Pons (tissue), 1 donor: Measurements from ENCODE around the gene B3GALT2.
"Not testable (repeated sequence)": the region's sequence is repeated elsewhere in the genome, so short reads cannot be mapped to it uniquely, and the experiment has no call there.

Experiments used
- DNase-seq: peaks from one replicate; pipeline ENCODE4 v3.0.0-alpha.2; 2016; ENCODE audit warnings: low spot score

The B3GALT2 gene

DNA sequence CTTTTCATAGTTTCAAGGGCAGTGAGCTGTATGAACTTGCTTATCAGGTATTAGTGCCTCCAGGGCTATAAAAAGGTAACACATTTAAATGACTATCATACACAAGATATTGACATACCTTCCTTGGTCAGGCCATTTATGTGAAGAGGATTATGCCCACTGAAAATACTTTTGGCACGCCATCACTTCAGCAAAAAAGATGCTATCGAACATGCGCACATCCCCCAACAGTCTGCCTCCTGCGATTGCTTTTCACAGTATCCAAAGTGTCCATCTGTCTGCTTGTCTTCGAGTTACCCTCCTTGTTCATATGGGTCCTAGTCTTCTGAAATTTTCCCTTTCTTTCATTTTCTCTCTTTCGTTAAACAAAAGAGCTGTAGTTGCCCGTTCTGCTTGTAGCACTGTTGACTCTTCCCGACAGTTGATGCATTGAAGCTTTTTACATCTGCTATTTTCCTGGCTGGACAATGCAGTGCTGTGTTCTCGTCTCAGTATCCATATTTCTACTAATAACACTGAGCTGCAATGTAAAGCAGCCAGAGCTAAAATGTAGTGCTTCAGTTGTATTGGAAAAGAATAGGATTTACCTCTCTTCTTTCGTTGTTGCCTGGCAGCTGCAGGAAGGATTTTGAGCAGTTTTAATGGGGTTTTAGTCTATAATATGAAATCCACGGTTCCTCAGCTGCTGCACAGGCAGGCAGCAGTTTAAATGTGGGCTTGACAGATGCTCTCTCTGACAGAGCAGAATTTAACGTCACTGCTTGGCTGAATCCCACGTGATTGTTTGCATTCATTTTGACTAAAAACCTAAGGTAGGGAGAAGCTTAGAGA, at the start of gene B3GALT2:
Gene B3GALT2 (minus strand): TSS at position 713 of the 831 bp plus-strand sequence. CDS start 5,051 bp downstream, outside the sequence.
- DNase-seq, result peak; percentile 92

DNA sequence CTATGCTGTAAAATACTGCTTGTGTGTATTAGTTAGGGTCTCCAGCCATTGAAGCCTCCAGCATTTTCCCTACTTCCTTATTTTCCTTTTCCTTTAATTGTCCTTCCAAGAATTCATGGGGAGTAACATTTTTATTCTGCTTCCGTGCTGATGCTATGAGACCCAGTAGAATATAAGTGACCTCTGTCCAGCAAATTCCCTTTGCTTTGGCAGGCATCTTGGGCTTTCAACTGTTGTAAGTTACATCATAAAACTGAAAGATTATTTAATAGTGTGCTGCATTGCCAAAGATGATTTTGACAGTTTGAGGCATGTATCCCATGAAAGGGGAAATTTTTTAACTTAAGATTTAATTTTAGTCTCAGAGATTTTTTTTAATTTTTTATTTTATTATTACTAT, 48.1 kb upstream of the B3GALT2 start:
- no peak for DNase-seq

DNA sequence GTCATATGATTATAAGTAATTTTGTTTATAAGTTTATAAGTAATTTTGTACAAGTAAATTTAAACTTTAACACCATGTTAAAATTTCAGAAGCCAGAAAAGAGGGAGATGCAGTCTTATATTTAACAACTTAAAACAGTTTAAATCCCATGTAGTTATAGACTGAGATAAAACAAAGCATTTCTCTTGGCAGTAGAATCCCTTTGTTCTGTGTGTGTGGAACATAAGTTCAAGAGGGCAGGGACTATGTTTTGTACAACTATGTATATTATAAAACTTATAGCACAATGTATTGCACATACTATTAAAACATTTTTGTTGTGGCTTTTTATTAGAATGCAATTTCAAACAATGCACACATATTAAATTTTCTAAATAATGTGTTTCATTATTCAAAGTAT, 44.7 kb upstream of the B3GALT2 start:
- not testable (repeated sequence) for DNase-seq

DNA sequence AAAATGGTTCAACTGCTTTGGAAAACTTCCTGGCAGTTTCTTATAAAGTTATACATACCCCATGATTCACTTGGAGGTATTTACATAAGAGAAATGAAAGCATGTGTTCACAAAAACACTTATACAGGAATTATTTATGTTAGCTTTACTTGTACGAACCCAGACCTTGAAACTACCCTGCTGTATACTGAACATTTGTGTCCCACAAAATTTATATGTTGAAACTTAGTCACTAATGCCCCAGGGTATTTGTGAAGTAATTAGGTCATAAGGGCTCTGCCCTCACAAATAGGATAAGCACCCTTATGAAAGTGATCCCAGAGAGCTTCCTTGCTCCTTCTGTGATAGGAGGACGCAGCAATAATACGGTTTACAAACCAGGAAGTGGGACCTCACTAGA, 42.7 kb upstream of the B3GALT2 start:
- no peak for DNase-seq

DNA sequence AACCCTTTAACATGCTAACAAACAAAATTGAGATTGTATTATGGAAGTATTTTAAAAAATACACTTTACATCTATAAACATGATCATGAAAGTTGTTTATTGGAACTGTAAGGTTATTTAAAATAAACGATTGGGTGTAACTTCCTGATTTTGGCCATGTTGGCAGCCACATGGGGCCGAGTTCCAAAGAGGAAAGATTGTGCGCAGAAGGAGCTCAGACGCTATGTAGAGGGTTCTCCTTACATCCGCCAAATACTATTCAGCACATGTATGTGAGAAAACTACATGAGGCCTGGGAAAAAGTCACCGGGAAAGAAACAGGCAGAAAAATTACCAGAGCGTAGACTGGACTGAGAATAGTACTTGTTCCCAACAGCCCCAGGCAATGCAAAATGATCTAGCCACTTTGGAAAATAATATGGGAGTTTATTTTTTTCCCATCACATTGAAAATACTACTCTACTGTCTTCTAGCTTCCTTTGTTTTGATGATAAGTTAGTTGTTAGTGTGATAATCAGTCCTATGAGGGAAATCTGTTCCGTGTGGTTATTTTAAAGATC, 35.7 kb upstream of the B3GALT2 start:
- DNase-seq, result peak; percentile 10

DNA sequence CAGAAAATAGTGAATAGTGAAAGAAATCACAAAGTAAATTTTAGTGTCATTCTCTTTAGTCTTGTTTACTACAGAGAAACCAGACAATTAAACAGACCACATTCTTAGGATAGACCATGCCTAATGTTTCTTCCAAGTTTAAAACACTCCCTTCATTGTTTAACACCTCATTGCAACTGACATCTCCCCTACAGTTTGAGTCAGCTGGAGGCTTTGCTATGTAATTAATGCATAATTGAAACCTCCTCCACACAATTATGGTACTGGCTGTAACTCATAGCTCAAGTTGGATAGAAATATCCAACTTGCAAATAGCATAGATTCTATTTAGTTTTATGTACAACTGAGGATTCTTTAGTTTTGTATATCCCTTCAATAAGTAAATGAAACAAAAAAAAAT, 35.2 kb upstream of the B3GALT2 start:
- peak; percentile 44 for DNase-seq

DNA sequence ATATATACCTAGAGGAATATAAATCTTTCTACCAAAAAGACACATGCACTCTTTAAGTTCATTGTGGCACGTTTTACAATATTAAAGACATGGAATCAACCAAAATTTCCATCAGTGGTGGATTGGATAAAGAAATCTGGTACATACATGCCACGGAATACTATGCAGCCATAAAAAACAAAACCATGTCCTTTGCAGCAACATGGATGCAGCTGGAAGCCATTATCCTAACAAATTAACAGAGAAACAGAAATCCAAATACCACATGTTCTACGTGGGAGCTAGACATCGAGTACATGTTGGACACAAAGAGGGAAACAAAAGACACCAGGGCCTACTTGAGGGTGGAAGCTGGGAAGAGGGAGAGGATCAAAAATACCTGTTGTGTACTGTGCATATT, 33.0 kb upstream of the B3GALT2 start:
- no peak for DNase-seq

- no peak for DNase-seq
Observed at GRCh38 chr1:193216920-193217319, 30.5 kb upstream of the B3GALT2 start.

DNA sequence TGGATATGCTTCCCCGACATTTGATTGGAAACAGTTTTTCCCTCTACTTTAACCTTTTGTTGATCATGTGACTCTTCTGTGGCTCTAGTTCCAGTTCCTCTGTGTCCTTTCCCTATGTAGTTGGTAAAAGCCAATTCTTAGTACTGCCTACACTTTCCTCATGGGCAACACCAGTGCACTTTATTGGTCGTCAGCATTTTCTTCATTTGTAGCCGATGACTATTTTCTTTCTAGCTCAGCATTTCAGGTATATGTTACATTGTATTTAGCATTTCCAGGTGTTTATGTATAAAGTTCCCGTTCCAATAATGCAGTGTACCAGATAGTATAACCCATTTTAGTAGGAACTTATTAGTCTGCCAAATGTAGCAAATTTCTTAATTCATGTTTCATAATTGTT, 27.6 kb upstream of the B3GALT2 start:
- DNase-seq, result no peak

DNA sequence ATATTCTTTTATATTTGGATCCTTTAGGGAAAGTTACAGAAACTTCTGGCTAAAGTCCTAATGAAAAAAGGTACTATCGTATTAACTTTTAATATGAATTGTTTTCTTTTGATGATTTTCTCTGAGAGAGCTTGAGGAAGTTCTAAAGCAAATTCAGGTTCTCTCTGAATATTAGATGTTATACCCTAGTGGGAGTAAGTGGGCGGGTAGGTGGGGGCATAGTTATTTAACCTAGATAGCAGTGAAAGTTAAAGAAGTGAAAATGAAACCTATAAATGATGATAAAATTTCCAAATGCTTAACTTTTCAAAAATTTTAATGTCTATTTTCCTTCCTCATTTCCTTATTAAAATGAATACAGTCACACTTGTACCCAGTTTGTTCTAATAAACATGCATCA, 26.2 kb upstream of the B3GALT2 start:
- DNase-seq, result no peak

DNA sequence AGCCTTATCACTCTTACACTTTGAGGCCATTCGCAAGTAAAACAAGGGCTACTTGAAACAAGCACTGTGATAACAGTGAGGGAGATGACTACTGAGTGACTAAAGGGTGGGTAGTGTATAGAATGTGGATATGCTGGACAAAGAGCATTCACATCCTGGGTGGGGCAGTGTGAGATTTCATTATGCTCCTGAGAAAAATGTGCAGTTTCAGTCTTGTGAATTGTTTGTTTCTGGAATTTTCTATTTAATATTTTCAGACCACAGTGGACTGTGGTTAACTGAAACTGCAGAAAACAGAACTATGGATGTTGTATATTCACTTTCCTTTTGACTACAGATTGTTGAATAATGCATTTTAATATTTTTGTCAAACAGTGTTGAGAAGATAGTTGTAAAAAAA, 25.1 kb upstream of the B3GALT2 start:
- peak; percentile 15 for DNase-seq

GRCh38 chr1:193210996-193211395, 24.6 kb upstream of the B3GALT2 start:
- DNase-seq, result no peak

- no peak for DNase-seq
Observed at GRCh38 chr1:193201021-193201420, 14.6 kb upstream of the B3GALT2 start.

DNA sequence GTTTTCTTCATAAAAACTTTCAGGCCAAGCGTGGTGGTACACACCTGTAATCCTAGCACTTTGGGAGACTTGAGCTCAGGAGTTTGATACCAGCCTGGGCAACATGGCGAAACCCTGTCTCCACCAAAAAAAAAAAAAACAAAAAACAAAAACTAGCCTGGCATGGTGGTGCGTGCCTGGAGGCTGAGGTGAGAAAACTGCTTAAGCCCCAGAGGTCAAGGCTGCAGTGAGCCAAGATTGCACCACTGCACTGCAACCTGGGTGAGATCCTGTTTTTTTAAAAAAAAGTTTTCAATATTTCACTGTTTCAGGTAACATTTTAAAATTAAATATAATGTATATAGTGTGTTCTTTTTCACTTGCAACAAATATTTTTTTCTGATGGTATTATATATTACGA, 13.5 kb upstream of the B3GALT2 start:
- no peak for DNase-seq

GRCh38 chr1:193192586-193192985, 6.2 kb upstream of the B3GALT2 start:
- DNase-seq, result no peak

DNA sequence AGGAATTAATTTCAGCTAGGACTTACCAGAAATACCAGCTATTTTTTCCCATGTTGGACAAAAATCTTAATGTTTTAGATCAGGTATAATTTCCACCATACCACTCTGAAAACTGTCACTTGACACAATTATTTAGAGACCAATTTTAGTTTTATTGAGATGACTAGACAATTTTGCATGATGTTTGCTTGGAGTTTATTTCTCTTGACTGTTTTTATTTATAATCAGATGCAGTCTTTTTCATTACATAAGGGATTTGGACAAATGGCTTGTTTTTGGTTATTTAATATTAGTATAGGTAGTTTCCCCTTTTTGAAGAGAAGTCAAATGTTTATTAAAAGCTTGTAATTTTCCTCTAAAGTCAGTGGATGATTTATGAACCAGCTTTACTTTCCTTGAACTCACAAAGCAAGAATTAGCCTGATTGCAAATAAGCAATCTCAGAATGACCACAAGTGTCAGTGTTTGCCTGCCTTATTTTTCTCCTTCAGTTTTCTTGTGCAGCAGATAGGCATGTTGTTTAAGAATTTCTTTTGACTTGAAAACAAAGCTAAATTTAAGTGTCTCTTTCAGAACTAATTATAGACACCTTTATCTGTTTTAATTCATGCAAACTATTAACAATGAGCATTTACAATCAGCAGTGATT, 3.8 kb upstream of the B3GALT2 start:
- DNase-seq, result peak; percentile 81

- DNase-seq, result peak; percentile 24
Observed at GRCh38 chr1:193189442-193190095, 3.2 kb upstream of the B3GALT2 start.

GRCh38 chr1:193188915-193189314, 2.5 kb upstream of the B3GALT2 start:
- DNase-seq, result not testable (repeated sequence)

DNA sequence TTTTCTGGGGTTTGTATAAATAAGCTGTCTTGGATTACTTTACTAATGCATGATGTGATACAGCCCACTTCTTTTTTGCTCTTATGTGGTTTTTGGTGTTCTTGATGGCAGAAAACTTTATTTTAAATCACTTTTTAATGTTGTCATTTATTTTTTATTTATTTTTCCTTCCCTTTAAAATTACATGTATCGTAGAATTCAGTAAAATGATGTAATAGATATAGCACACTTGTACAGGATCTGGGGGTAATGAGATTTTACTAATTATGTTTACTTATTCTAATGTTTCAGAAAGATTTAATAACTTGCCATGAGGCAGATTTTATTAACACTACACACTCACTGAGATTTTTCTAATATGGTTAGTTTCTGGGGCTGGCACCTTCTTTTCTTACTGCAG, 701 bp upstream of the B3GALT2 start:
- peak; percentile 16 for DNase-seq

- peak; percentile 53 for DNase-seq
Observed at GRCh38 chr1:193185211-193185610, 1.2 kb downstream of the B3GALT2 start.

GRCh38 chr1:193184776-193185175, 1.6 kb downstream of the B3GALT2 start:
- DNase-seq, result peak; percentile 30

- peak; percentile 88 for DNase-seq
Observed at GRCh38 chr1:193183019-193183627, 3.3 kb downstream of the B3GALT2 start.
